Lower leg skin (tissue), 4 donors: ENCODE measurements around the gene C11orf58. TPM values are rescaled to one million over a fixed set of nuclear protein-coding genes. Genes with fewer than 3 reads are reported as not detected.

Experiments
- DNase-seq, 2 donors: peaks; one replicate each; pipeline ENCODE4 v3.0.0-alpha.2; 2019; ENCODE audit warnings: low spot score in 2 of 2
- H3K4me3 ChIP-seq: fragments of 200-600 bp; sonication (generic); 2 replicates; pipeline ENCODE4 v1.5.1; 2017; ENCODE audit warnings: mild to moderate bottlenecking, low read depth; ENCODE audit not compliant: poor library complexity, severe bottlenecking
- POLR2A ChIP-seq, 2 donors: fragments of 450-650 bp; IDR thresholded peaks; one replicate each; pipeline ENCODE4 v1.6.1; 2016 to 2017; ENCODE audit warnings: antibody characterized with exemption in 2 of 2, mild to moderate bottlenecking in 1 of 2, moderate library complexity in 1 of 2
- WGBS, 2 donors: methylation state at CpG; one replicate each; pipeline ENCODE4 v1.1.5; 2018; 5-methylcytosine and 5-hydroxymethylcytosine counted together
- intact Hi-C: fragments of 100-400 bp; cut with DNase I; formaldehyde crosslinking; loops from one replicate; pipeline ENCODE4 v1.15.0; 2023; ENCODE audit warnings: low total_unique reads
- total RNA-seq, 4 donors: library from RNA; depleted of rRNA; stranded (reverse); fragments of >200 nt; gene quantifications; one replicate each; pipeline ENCODE4 v1.1.0, GENCODE V29; 2016
- TF ChIP-seq, protein P1 (sequence below), 3 donors: fragments of 450-650 bp; IDR thresholded peaks; one replicate each; pipeline ENCODE4 v1.5.1; 2016; ENCODE audit warnings: antibody characterized with exemption in 3 of 3, mild to moderate bottlenecking in 3 of 3, moderate library complexity in 2 of 3

C11orf58 gene
- total RNA-seq, 4 donors from 2014 or later, result 109 to 168 (median 154) TPM

DNA sequence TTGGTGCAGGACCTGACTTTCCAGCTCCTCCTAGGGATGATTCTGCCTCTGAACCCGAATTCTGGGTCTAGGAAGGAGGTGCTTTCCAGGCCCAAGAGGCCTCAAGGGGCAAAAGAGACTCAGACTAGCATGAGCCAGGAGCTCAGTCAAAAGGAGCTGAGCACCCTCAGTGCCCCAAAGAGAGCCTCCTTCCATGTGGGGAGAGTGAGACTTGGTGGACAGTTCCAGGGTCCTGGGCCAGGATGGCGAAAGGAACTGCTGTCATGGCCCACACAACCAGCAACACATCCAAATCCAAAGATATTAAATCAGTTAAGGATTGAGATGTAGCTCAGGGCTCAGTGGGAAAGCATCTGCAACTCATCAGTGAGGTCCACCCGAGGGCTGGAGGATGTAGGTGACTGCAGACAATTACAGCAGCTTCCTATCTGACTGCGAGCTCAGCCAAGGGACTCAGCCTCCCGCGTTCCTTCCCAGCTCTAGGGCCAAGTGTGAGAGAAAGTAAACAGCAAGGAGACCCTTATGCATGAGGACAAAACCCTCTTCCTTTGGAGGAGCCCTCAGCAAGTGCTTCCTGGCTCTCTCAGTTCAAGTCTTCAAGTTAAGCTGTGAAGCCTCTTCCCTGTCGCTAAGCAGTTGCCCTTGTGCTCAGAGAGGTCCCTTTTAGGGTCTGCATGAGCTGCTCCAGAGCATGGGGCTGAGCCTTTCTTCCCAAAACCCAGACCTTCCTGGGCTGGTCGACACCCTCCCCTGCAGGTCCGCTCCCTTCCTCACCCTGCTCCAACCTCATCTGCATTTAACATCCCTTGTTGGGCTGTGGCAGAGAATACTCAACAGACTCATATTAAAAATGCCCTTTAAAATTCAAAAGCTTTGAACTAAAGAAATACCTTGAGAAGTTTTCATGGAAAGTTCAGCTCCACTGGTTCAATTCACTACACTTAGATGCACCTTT lies 35.8 kb downstream of the C11orf58 start:
- intact Hi-C loops, result no loop called here
- H3K4me3 ChIP-seq, result no peak overlapping the region
- peak in 1 of 2 donors; percentile 74 for DNase-seq
- TF ChIP-seq, protein P1, sequence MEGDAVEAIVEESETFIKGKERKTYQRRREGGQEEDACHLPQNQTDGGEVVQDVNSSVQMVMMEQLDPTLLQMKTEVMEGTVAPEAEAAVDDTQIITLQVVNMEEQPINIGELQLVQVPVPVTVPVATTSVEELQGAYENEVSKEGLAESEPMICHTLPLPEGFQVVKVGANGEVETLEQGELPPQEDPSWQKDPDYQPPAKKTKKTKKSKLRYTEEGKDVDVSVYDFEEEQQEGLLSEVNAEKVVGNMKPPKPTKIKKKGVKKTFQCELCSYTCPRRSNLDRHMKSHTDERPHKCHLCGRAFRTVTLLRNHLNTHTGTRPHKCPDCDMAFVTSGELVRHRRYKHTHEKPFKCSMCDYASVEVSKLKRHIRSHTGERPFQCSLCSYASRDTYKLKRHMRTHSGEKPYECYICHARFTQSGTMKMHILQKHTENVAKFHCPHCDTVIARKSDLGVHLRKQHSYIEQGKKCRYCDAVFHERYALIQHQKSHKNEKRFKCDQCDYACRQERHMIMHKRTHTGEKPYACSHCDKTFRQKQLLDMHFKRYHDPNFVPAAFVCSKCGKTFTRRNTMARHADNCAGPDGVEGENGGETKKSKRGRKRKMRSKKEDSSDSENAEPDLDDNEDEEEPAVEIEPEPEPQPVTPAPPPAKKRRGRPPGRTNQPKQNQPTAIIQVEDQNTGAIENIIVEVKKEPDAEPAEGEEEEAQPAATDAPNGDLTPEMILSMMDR (IDR thresholded peaks at IDR 0.05), result no peak
- no peak for TF ChIP-seq POLR2A (IDR thresholded peaks at IDR 0.05)
- WGBS, 2 donors, result 68 to 69% methylated on average over 9 of the region's 9 CpGs

DNA sequence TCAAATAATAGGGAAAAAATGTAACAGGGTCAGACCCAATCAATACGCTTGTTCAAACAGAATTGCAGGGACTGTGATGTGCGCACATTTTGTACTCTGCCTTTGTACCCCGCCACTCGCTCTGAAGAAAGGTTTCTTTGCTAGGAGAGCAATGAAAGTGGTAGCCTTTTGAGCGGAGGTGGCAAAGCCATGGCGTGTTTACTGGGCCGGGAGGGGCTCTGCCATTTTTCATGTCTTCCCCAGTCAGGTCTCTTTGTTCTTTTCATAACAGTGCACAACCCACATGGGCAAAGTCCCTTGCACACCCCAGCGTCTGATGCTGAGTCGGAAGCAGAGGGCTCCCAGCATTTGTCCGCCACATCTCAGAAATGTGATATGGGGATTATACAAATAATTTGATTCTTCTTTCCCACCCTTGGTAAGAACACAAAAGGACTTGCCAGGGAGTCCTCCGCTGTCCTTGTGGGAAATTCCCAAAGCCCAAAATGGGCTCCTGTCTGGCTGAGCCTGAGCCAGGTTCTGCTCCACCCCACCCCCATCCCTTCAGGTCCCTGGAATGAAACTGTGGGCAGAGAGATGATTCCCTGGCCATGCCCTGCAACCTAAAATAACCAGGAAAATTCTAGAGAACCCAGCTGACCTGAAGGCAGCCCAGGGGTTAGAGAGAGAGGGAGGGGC lies 36.6 kb downstream of the C11orf58 start:
- H3K4me3 ChIP-seq, result no peak overlapping the region
- TF ChIP-seq, protein P1 (IDR thresholded peaks at IDR 0.05), result no peak
- no peak for TF ChIP-seq POLR2A (IDR thresholded peaks at IDR 0.05)
- DNase-seq, result no peak
- WGBS, 2 donors, result 89 to 91% methylated on average over 11 of the region's 11 CpGs
- intact Hi-C loops, result no loop called here

DNA sequence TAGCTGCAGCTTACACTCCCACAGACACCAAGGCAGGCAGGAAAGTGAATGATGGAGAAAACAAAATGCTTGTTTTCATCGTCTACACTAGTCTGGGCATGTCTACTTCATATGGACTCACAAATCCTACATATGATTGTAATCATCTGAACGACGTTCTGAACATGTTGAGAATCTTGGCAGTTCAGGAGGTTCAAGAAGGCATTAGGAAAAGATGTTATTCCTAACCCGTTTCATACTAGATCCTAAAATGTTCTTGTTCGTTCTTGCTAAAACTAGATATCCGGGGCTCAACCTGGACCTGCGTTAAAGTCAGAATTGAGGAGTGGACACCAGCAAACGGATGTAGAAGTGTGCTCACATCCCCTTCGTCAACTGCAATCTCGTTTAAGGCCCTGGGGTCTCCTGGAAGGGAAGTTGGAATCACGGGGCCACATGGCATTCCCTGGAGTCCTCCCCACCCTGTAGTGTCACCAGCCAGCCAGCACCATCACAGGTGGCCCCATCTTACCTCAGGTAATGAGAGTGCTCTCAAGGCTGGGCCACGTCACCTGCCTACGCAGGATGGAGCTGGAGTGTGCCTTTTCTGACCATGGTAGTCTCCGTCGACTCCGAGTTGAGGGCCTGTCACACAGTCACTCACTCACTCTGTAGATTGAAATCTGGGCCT lies 37.3 kb downstream of the C11orf58 start:
- no peak overlapping the region for H3K4me3 ChIP-seq
- intact Hi-C loops, result no loop called here
- TF ChIP-seq POLR2A (IDR thresholded peaks at IDR 0.05), result no peak
- TF ChIP-seq, protein P1 (IDR thresholded peaks at IDR 0.05), result no peak
- peak in 1 of 2 donors; percentile 82 for DNase-seq
- 61 to 65% methylated on average over 15 to 16 of the region's 16 CpGs for WGBS, 2 donors

DNA sequence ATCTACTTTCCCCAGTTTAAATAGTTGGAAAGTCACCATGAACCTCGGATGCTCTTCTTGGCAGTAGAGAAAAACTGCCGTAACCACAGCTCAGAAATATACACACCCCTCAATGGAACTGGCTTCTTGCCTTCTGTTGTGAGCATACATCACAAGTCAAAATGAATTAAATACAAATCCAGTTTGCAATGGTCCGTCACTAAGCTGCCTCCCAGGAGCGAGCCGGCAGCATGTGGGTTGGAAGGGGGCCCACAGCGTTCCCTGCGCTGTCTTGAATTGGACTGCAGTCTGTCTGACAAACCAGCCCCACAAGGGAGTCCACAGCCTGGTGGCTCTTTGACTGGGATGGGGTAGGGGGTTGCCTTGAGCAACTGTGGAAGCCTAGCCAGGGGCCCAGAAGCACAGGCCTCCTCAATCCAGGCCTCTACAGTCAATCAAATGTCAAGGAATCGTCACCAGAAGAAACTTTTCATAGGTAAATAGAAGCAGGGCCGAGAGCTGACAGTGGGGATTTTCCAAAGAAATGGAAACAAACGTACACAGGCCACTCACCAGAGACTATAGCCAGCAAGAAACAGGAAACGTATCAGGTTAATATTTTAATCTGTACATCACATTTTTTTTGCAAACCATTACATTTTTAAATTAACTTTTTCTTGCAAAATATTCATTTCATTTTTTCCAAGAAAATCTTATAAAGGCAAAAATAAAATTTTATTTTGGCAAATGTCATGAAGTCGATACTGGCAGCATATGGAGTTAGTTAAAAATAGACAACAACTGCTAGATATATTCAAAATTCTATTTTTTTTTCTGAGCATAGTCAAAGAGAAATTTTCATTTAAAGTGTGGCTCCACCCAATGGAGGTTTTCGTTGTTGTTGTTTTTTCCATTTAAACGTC lies 38.5 kb downstream of the C11orf58 start:
- TF ChIP-seq, protein P1 (IDR thresholded peaks at IDR 0.05), result no peak
- no peak for TF ChIP-seq POLR2A (IDR thresholded peaks at IDR 0.05)
- no peak for DNase-seq
- 45 to 59% methylated on average over 14 of the region's 14 CpGs for WGBS, 2 donors
- intact Hi-C loops, result no loop called here
- no peak overlapping the region for H3K4me3 ChIP-seq

DNA sequence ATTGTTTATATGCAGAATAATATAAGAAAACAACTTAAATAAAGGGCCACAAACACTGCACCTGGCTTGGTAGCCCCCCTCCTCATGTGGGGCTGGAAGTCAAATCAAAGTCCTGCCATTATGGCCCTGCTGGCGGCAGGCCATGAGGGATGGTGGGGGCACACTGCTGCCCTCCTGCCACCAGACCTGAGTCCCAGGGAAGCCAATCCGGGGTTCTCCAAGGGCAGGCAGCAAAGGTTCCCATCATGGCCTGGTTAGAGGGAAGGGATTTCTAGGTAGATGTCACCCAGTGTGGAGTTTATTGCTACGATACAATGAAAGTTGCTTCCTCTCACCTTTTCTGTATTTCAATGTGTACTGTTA lies 39.1 kb downstream of the C11orf58 start:
- WGBS, 2 donors, result 96 to 98% methylated on average over 3 of the region's 3 CpGs
- intact Hi-C loops, result no loop called here
- TF ChIP-seq POLR2A (IDR thresholded peaks at IDR 0.05), result no peak
- TF ChIP-seq, protein P1 (IDR thresholded peaks at IDR 0.05), result no peak
- H3K4me3 ChIP-seq, result no peak overlapping the region
- DNase-seq, result peak in 1 of 2 donors; percentile 80
